HEK293T (cell line): ENCODE measurements around the gene GRAMD2B.

Experiments used
- BHLHE40 ChIP-seq: fragments of 450-650 bp; IDR thresholded peaks from 2 replicates; pipeline ENCODE4 v1.6.1; 2016; ENCODE audit warnings: mild to moderate bottlenecking, moderate library complexity, borderline replicate concordance
- ELF4 ChIP-seq: fragments of 450-650 bp; IDR thresholded peaks from 2 replicates; pipeline ENCODE4 v1.6.1; 2017; ENCODE audit warnings: antibody characterized with exemption
- FOXA1 ChIP-seq: fragments of 450-650 bp; IDR thresholded peaks from 2 replicates; pipeline ENCODE4 v1.6.1; 2016; ENCODE audit warnings: mild to moderate bottlenecking
- PKNOX1 ChIP-seq: fragments of 450-650 bp; IDR thresholded peaks from 2 replicates; pipeline ENCODE4 v1.6.1; 2016
- SP1 ChIP-seq: fragments of 450-650 bp; IDR thresholded peaks from 2 replicates; pipeline ENCODE4 v1.6.1; 2017
- SUZ12 ChIP-seq: fragments of 450-650 bp; IDR thresholded peaks from 2 replicates; pipeline ENCODE4 v1.6.1; 2016; ENCODE audit warnings: mild to moderate bottlenecking
- TARDBP ChIP-seq: fragments of 450-650 bp; IDR thresholded peaks from 2 replicates; pipeline ENCODE4 v1.6.1; 2016
- ZNF384 ChIP-seq: fragments of 450-650 bp; IDR thresholded peaks from 2 replicates; pipeline ENCODE4 v1.6.1; 2016

- no peak for TF ChIP-seq FOXA1
- no peak for TF ChIP-seq BHLHE40
- TF ChIP-seq SP1, result no peak
- no peak for TF ChIP-seq ZNF384
- no peak for TF ChIP-seq PKNOX1
- TF ChIP-seq SUZ12, result no peak
- no peak for TF ChIP-seq ELF4
- TF ChIP-seq TARDBP, result no peak
Measured at GRCh38 chr5:126428421-126428820, 5.2 kb downstream of the GRAMD2B start.
